K562 (cell line): Measurements from ENCODE around the gene AOC3. TPM values are rescaled to one million over a fixed set of nuclear protein-coding genes. Genes with fewer than 3 reads are reported as not detected.

ENCODE experiments used
- ARHGAP35 ChIP-seq: fragments of 450-650 bp; IDR thresholded peaks from 2 replicates; pipeline ENCODE4 v1.6.1; 2018; ENCODE audit not compliant: partially characterized antibody
- E2F3 ChIP-seq: fragments of 250-450 bp; sonication (Bioruptor Pico); IDR thresholded peaks from 2 replicates; pipeline ENCODE4 v1.4.0; 2020; ENCODE audit warnings: mild to moderate bottlenecking
- ERF ChIP-seq: fragments of 450-650 bp; formaldehyde crosslinking; IDR thresholded peaks from 2 replicates; pipeline ENCODE4 v1.4.0; 2020; ENCODE audit warnings: mild to moderate bottlenecking, mixed read lengths
- ETV1 ChIP-seq: fragments of 450-650 bp; conservative IDR thresholded peaks from 2 replicates; pipeline ENCODE4 v1.6.1; 2016; ENCODE audit warnings: missing genetic modification characterization, control low read depth, low read depth, missing compliant biosample characterization
- HNRNPK ChIP-seq: fragments of 200-400 bp; formaldehyde crosslinking; IDR thresholded peaks from one replicate; pipeline ENCODE4 v1.6.1; 2018; ENCODE audit warnings: mild to moderate bottlenecking, low read depth, low read length; ENCODE audit not compliant: poor library complexity, severe bottlenecking
- MECOM ChIP-seq: fragments of 250-450 bp; sonication (Bioruptor Pico); IDR thresholded peaks from 2 replicates; pipeline ENCODE4 v1.8.0; 2022; ENCODE audit warnings: inconsistent platforms
- MIER1 ChIP-seq: fragments of 450-650 bp; IDR thresholded peaks from 2 replicates; pipeline ENCODE4 v1.6.1; 2016; ENCODE audit warnings: antibody characterized with exemption, mild to moderate bottlenecking, low read depth
- NR0B1 ChIP-seq: fragments of 450-650 bp; IDR thresholded peaks from one replicate; pipeline ENCODE4 v1.6.1; 2018; ENCODE audit warnings: mild to moderate bottlenecking, moderate library complexity; ENCODE audit not compliant: partially characterized antibody
- POLR2AphosphoS2 ChIP-seq: IDR thresholded peaks from 2 replicates; pipeline ENCODE4 v1.6.1; 2012; ENCODE audit warnings: low read length, improper control_type of control experiment
- RCOR1 ChIP-seq, 2 experiments: IDR thresholded peaks; 2 replicates each; pipeline ENCODE4 v1.6.1; 2012; ENCODE audit warnings: low read depth in 2 of 2, low read length in 2 of 2, borderline replicate concordance in 1 of 2, improper control_type of control experiment in 1 of 2
- SLC30A9 ChIP-seq: fragments of 250-450 bp; sonication (Bioruptor Pico); IDR thresholded peaks from 2 replicates; pipeline ENCODE4 v1.8.0; 2022; ENCODE audit warnings: mild to moderate bottlenecking, moderate library complexity
- SUPT5H ChIP-seq: fragments of 450-650 bp; IDR thresholded peaks from 2 replicates; pipeline ENCODE4 v1.6.1; 2016
- THRAP3 ChIP-seq: fragments of 450-650 bp; IDR thresholded peaks from 2 replicates; pipeline ENCODE4 v1.6.1; 2016; ENCODE audit warnings: mild to moderate bottlenecking, inconsistent platforms, borderline replicate concordance
- ZBTB12 ChIP-seq: fragments of 250-450 bp; sonication (Bioruptor Pico); IDR thresholded peaks from 2 replicates; pipeline ENCODE4 v1.4.0; 2020
- ZBTB34 ChIP-seq: fragments of 250-450 bp; sonication (Bioruptor Pico); IDR thresholded peaks from 2 replicates; pipeline ENCODE4 v1.8.0; 2021; ENCODE audit warnings: mild to moderate bottlenecking, moderate library complexity
- ZBTB43 ChIP-seq: sonication (generic); formaldehyde crosslinking; IDR thresholded peaks from 2 replicates; pipeline ENCODE4 v1.8.0; 2023; ENCODE audit warnings: mild to moderate bottlenecking, missing genetic modification reagents
- ZBTB7A ChIP-seq: IDR thresholded peaks from 2 replicates; pipeline ENCODE4 v1.6.1; 2011; ENCODE audit warnings: low read depth, mild to moderate bottlenecking, low read length, moderate library complexity, borderline replicate concordance; ENCODE audit not compliant: control insufficient read depth
- ZBTB8A ChIP-seq: fragments of 450-650 bp; IDR thresholded peaks from 2 replicates; pipeline ENCODE4 v1.6.1; 2018; ENCODE audit warnings: mild to moderate bottlenecking, moderate library complexity; ENCODE audit not compliant: partially characterized antibody
- ZNF24 ChIP-seq: fragments of 450-650 bp; IDR thresholded peaks from 2 replicates; pipeline ENCODE4 v1.6.1; 2016
- ZNF512 ChIP-seq: IDR thresholded peaks from 2 replicates; pipeline ENCODE4 v1.6.1; 2016; ENCODE audit warnings: missing genetic modification characterization, missing compliant biosample characterization
- ZNF57 ChIP-seq: fragments of 450-650 bp; formaldehyde crosslinking; IDR thresholded peaks from 2 replicates; pipeline ENCODE4 v1.4.0; 2020; ENCODE audit warnings: mild to moderate bottlenecking, moderate library complexity
- ZNF696 ChIP-seq: fragments of 250-450 bp; sonication (Bioruptor Pico); conservative IDR thresholded peaks from 2 replicates; pipeline ENCODE4 v1.4.0; 2020; ENCODE audit warnings: mild to moderate bottlenecking, moderate library complexity
- polyA plus RNA-seq, 8 experiments: library from polyadenylated mRNA; depleted of rRNA in 4 of 8; stranded (reverse) in 5 of 8; unstranded in 3 of 8; fragments of >200 nt; fragmentation: Nextera tagmentation in 2 of 8; fragmentation: Illumina TruSeq in 1 of 8; extraction: Ambion mirVana in 2 of 8; extraction: Trizol in 1 of 8; gene quantifications; 2 replicates each; pipeline versions ENCODE4 v1.2.1 to v1.2.3, GENCODE V29; 2011 to 2014; ENCODE audit warnings: inconsistent platforms in 1 of 8, missing spikeins in 1 of 8
- total RNA-seq, 7 experiments: library from RNA; depleted of rRNA in 6 of 7; stranded (reverse); fragments of >200 nt in 6 of 7; fragmentation: Illumina TruSeq in 2 of 7; extraction: Trizol in 2 of 7; gene quantifications; 2 replicates each; pipeline versions ENCODE4 v1.2.1 to v1.2.3, GENCODE V29; 2011 to 2021; ENCODE audit warnings: low replicate concordance in 1 of 7

AOC3 gene
- total and polyA plus RNA-seq, 9 of the 15 experiments (the other 6 are each of a cell fraction or from before 2014, with no cell fraction given), result 0.09 to 0.42 (median 0.22) TPM; not detected in 3

GRCh38 chr17:42832934-42833766 lies 17.8 kb upstream of the AOC3 start, which contains the start of gene PSME3 (continued):
- TF ChIP-seq NR0B1 (no peak), ZNF24 (no peak), MECOM (CRISPR knock-in tag) (no peak), THRAP3 (no peak), ZBTB34 (no peak), ZBTB8A (no peak), ZNF696 (CRISPR knock-in tag) (no peak), ZNF512 (tag) (no peak), ERF (no peak; the same call in 1 of the 2 replicates), ARHGAP35 (no peak), ZBTB43 (CRISPR knock-in tag) (no peak), E2F3 (CRISPR knock-in tag) (peak; percentile 47; the same call in 1 of the 2 replicates), SLC30A9 (CRISPR knock-in tag) (no peak), RCOR1 (IDR thresholded peaks at IDR 0.05; ENCODE audit: borderline replicate concordance in 1 of 2, low read depth in 2 of 2, low read length in 2 of 2) (peak in 1 of 2 experiments; percentile 59; a peak in 3 of 4 replicates), ZNF57 (no peak), ZBTB7A (no peak), SUPT5H (peak; percentile 95), MIER1 (no peak), ETV1 (tag) (peak; percentile 52; the same call in 1 of the 2 replicates), ZBTB12 (CRISPR knock-in tag) (peak; percentile 96), POLR2AphosphoS2 (no peak), HNRNPK (no peak)
